ENCODE data around the gene TBC1D22A. TPM values are rescaled to one million over a fixed set of nuclear protein-coding genes. Genes with fewer than 3 reads are reported as not detected.

TBC1D22A gene
- total RNA-seq, 4 donors from 2014 or later: 10.8 to 32.2 (median 22.3) TPM

DNA sequence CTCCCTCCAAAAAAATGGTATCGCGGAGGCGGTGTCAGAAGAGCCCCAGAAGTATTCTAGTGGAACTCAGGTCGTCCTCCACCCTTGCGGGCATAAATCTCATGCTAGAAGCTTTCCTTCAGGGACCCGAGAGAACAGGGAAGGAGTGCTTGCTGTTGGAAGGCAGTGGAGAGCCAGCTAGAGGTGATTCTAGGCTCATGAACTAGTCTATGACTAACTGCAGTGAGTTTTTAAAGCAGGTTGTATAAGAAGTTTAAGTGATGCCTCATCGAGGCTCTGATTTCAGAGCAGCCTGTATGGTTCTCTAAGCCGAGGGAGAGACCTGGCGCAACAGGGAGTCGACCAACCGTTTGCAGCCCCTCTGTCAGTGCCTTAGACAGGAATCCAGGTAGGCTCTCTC, 85.7 kb downstream of the TBC1D22A start:
- TF ChIP-seq, protein P1, sequence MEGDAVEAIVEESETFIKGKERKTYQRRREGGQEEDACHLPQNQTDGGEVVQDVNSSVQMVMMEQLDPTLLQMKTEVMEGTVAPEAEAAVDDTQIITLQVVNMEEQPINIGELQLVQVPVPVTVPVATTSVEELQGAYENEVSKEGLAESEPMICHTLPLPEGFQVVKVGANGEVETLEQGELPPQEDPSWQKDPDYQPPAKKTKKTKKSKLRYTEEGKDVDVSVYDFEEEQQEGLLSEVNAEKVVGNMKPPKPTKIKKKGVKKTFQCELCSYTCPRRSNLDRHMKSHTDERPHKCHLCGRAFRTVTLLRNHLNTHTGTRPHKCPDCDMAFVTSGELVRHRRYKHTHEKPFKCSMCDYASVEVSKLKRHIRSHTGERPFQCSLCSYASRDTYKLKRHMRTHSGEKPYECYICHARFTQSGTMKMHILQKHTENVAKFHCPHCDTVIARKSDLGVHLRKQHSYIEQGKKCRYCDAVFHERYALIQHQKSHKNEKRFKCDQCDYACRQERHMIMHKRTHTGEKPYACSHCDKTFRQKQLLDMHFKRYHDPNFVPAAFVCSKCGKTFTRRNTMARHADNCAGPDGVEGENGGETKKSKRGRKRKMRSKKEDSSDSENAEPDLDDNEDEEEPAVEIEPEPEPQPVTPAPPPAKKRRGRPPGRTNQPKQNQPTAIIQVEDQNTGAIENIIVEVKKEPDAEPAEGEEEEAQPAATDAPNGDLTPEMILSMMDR (IDR thresholded peaks at IDR 0.05; ENCODE audit: low read depth): no peak

DNA sequence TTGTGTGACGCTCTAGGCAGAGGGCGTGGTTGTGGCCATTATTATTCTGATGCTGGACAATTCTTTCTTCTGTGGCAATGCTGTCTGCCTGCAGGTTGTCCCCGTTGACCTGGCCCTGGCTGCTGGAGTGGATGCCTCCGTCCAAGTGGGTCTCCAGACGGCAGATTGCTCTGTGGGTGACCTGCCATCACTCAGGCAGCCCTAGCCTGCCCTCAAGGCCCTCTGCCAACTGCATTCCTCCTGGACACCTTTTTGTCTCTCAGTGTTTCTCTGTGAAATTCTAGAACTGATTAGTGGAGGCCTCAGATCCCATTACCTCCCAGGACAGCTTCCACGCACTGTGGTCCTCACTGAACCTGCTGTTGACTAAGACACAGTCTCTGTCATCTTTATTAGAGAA, 86.7 kb downstream of the TBC1D22A start:
- TF ChIP-seq, protein P1 (IDR thresholded peaks at IDR 0.05; ENCODE audit: low read depth): no peak

DNA sequence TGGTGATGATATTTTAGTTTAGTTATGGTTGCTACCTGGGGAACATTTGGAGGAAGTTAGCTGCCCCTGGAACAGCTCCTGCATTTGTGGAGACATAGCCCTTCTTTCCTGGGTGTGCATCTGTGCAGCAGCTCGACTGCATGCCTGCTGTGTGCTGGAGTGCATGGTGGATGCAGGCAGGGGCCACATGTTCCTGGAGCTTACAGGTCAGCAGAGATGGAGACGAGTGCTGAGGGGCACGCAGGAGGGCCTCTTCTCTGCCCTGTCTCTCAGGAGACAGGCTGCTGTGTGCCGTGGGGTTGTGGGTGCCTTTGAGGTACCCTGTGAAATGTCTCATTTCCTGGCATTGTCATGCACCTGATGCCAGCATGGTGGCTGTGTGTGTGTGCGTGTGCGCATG, 87.5 kb downstream of the TBC1D22A start:
- TF ChIP-seq, protein P1 (IDR thresholded peaks at IDR 0.05; ENCODE audit: low read depth): no peak

DNA sequence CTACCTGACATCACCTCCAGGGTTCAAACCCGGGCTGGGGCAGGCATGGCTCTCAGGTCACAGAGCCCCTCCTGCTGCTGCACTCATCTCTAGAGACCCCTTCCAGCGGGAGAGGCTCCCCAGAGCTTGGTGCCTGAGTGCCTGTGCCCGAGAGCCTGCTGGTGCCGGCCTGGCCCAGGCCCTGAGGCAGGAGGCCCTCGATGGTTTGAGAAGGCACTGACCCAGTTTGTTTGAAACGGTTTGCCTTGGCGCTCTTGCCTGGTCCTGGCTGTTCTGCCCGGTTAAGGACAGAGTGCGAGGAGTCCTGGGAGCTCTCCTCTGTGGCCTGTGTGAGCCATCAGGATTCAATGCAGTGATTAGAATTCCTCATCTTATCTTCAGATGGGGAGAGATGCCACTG, 88.9 kb downstream of the TBC1D22A start:
- TF ChIP-seq, protein P1 (IDR thresholded peaks at IDR 0.05; ENCODE audit: low read depth): no peak

DNA sequence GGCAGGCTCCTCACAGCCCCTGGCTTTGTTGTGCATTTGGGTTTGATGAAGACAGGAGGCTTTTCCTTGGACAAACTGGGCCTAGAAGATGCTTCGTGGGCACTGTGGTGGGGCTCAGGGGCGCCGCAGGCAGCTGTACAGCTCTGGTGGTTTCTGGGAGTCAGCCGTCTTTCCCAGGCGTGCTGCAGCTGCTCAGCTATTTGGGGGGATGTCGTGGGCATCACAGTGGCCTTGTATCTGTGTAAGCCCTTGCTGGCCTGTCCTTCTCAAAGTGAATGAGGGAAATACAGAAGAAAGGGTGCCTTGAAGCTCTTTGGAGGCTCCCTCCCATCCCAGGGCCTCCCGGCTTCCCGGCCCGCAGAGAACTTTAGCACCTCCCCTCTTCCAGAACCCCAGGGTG, 89.5 kb downstream of the TBC1D22A start:
- TF ChIP-seq, protein P1 (IDR thresholded peaks at IDR 0.05; ENCODE audit: low read depth): no peak

DNA sequence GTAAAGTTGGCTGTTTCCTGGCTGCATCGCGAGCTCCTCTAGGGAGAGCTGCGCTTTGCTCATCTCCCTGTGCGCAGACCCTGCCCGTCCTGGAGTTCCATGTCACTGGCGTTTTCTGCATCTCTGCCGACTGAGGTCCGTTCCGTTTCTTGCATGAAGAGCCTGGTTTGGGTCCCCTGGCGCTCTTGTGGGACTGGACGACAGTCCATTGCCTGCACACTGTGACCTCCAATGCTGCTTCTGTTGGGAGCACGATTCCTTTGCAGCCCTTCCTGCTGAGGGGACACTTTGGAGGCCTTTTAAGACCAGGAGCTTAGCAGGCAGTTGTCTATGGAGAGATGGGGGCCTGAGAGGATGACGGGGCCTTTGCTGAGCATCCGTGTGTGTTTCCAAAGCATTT, 90.3 kb downstream of the TBC1D22A start:
- TF ChIP-seq, protein P1 (IDR thresholded peaks at IDR 0.05; ENCODE audit: low read depth): no peak

DNA sequence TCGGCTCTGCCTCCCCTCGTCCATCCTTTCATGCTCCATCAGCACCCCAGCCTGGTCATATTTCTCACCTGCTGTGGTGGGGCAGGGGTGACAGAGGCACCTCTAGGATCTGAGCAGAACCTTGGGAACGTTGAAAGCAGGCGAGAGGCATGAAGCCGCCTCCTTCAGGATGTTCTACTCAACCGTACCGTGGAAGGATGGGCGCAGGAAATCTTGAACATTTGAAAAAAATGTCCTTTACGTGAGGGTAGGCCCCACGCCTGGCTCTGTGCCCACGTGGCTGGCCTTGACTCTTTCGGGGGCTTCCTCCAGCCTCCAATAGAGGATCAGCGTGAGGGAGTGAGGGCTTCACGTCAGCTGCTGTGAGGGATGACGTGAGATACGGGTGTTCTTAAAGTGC, 90.7 kb downstream of the TBC1D22A start:
- TF ChIP-seq, protein P1 (IDR thresholded peaks at IDR 0.05; ENCODE audit: low read depth): no peak
